T-helper 1 cell treated with Interleukin-12 subunit alpha and Interleukin-12 subunit beta and Interleukin-4 antibody, amounts not matched to agents 30 μg/mL and 1 μg/mL, for 36 hours (primary cell): ENCODE results near the gene SAP30L.
A peak's percentile ranks its signal among the peaks of the same experiment; 100 is the strongest.

ENCODE experiments used
- H3K27ac Mint-ChIP-seq: one replicate; pipeline ENCODE4 v1.8.0; 2021; ENCODE audit warnings: mild to moderate bottlenecking, mixed read lengths
- H3K27me3 Mint-ChIP-seq: one replicate; pipeline ENCODE4 v1.8.0; 2021; ENCODE audit warnings: low read depth, mixed read lengths
- H3K36me3 Mint-ChIP-seq: one replicate; pipeline ENCODE4 v1.8.0; 2021; ENCODE audit warnings: low read depth, mixed read lengths
- H3K4me1 Mint-ChIP-seq: one replicate; pipeline ENCODE4 v1.8.0; 2021; ENCODE audit warnings: low read depth, mixed read lengths
- H3K4me3 Mint-ChIP-seq: one replicate; pipeline ENCODE4 v1.8.0; 2021; ENCODE audit warnings: mild to moderate bottlenecking, moderate library complexity, mixed read lengths
- H3K9me3 Mint-ChIP-seq: one replicate; pipeline ENCODE4 v1.8.0; 2021; ENCODE audit warnings: mixed read lengths

The SAP30L gene

DNA sequence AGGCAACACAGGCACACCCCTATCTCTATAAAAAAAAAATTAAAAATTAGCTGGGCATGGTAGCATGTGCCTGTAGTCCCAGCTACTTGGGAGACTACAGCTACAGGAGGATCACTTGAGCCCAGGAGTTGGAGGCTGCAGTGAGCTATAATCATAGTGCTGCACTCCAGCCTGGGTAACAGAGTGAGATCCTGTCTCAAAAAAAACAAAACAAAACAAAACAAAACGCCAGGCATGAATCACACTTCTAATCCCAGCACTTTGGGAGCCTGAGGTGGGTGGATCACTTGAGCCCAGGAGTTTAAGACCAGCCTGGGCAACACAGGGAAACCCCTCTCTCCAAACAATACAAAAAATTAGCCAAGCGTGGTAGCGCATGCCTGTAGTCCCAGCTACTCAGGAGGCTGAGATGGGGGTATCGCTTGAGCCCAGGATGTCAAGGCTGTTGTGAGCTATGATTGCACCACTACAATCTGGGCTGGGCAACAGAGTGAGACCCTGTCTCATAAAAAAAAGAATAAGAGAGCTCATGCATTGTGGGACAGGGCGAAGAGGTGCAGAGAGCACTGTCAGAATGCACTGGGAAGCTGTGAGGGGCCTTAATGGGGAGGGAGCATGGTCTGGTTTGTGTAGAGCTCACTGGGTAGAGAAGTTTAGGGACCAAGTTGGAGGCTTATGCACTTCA is 8.4 kb upstream of the SAP30L start:
- H3K36me3 Mint-ChIP-seq, result peaks cover 60% of the 10 kb centered on the region
- H3K4me1 Mint-ChIP-seq, result peaks cover 8% of the 10 kb centered on the region
- no peak overlapping the region for H3K27ac Mint-ChIP-seq
- H3K4me3 Mint-ChIP-seq, result no peak overlapping the region
- H3K27me3 Mint-ChIP-seq, result no peaks in the 10 kb centered on the region
- no peaks in the 10 kb centered on the region for H3K9me3 Mint-ChIP-seq

DNA sequence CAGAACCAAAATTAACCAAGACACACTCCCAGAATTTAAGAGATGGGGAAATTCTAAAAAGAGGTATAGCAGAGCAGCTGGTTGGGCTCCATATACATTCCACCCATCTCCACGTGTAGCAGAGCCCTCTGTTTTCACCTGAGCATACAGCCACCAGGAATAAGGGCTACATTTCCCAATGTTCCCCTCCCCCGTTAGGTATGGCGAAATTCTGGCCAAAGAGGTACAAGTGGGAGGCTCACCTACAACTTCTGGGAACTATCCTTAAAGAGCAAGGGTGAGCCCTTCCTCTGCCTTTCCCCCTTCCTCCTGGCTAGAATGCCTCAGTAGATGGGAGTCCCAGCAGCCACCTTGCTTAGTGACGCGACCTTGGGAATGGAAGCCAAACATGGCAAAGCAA is 5.3 kb upstream of the SAP30L start:
- Mint-ChIP-seq H3K36me3 (peaks cover 57% of the 10 kb centered on the region), H3K4me1 (peaks cover 26% of the 10 kb centered on the region), H3K27me3 (no peaks in the 10 kb centered on the region), H3K4me3 (no peak overlapping the region), H3K9me3 (no peaks in the 10 kb centered on the region), H3K27ac (no peak overlapping the region)

- H3K4me3 Mint-ChIP-seq, result no peak overlapping the region
- no peak overlapping the region for H3K27ac Mint-ChIP-seq
- peaks cover 35% of the 10 kb centered on the region for H3K4me1 Mint-ChIP-seq
- H3K9me3 Mint-ChIP-seq, result no peaks in the 10 kb centered on the region
- H3K27me3 Mint-ChIP-seq, result no peaks in the 10 kb centered on the region
- H3K36me3 Mint-ChIP-seq, result peaks cover 44% of the 10 kb centered on the region
Observed at GRCh38 chr5:154442801-154443200, 3.0 kb upstream of the SAP30L start.

DNA sequence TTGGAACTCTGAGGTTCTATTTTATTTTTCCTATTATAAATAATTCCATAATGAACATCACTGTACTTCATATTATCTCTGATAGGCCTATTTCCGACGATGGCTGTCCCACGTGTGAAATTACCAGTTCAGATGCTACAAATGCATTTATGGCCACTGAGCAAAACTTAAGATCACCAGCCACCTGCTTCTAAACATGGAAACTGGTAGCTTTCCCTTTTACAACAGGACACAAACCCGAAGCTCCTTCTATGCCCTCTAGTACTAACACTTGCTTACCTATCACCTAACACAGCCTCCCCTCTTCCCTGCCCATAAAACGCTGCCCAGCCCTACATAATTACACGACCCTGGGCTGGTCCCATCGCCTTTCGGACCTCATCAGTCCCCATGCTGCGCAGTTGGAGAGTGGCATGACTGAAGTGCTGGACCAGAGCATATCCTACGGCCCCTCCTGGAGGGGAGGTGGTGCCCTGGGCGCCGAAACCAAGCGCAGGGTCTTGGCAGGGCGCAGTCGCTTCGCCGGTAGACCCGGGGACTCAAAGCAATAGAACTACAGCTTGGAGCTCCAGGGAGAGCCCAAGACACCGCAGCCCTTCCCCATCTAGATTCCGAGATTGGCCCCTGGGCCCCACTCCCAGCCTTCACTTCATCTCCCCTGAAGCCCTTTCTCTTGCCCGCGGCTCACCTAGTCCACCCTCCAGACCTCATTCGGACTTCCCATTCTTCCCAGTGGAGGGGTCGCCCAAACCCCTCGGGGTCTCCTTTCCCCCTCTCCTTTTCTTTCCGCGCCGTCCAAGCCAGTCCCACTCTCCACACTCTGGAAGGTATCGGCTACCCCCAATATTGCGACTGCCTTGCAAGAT is 1.0 kb upstream of the SAP30L start:
- H3K27ac Mint-ChIP-seq, result peak overlapping the region; percentile 94
- H3K4me1 Mint-ChIP-seq, result peaks cover 50% of the 10 kb centered on the region
- H3K9me3 Mint-ChIP-seq, result no peaks in the 10 kb centered on the region
- peaks cover 32% of the 10 kb centered on the region for H3K36me3 Mint-ChIP-seq
- no peaks in the 10 kb centered on the region for H3K27me3 Mint-ChIP-seq
- H3K4me3 Mint-ChIP-seq, result peak overlapping the region; percentile 100

- Mint-ChIP-seq H3K36me3 (peaks cover 29% of the 10 kb centered on the region), H3K9me3 (no peaks in the 10 kb centered on the region), H3K27ac (peak overlapping the region; percentile 64), H3K4me3 (peak overlapping the region; percentile 88), H3K4me1 (peaks cover 57% of the 10 kb centered on the region), H3K27me3 (no peaks in the 10 kb centered on the region)
Observed at GRCh38 chr5:154446195-154447088, 645 bp downstream of the SAP30L start.

DNA sequence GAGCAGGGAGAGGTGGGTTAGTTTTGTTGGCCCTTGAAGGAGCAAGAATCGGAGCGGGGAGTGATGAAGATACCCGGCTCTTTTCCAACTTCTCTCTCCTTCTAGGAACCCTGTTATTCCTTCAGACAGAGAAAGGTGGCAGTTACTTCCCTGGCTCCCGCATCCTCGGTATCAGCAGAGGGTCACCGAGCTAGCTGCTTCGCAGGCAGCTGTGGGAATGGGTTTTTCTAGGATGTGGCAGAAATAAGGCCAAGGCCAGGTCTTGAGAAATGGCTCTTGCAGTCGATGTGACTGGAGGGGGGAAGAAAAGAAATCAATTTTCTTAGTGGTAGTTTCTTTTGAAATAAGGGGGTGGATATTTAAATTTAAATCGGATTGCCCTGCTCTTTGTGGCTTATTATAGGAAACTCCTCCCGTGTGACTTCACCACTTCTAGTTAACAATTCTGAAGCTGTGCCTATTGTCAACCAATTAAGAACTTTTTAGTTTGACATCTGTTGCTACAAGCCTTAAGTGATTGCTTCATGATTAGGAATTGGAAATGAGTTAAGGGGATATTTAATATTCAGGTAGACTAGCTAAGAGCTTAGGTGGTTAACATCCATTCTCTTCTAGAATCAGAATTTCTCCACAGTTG is 1.4 kb downstream of the SAP30L start:
- peaks cover 26% of the 10 kb centered on the region for H3K36me3 Mint-ChIP-seq
- no peaks in the 10 kb centered on the region for H3K9me3 Mint-ChIP-seq
- H3K4me3 Mint-ChIP-seq, result peak overlapping the region; percentile 88
- H3K4me1 Mint-ChIP-seq, result peaks cover 52% of the 10 kb centered on the region
- H3K27ac Mint-ChIP-seq, result peak overlapping the region; percentile 64
- no peaks in the 10 kb centered on the region for H3K27me3 Mint-ChIP-seq

- Mint-ChIP-seq H3K36me3 (peaks cover 33% of the 10 kb centered on the region), H3K27ac (no peak overlapping the region), H3K4me3 (no peak overlapping the region), H3K27me3 (no peaks in the 10 kb centered on the region), H3K9me3 (no peaks in the 10 kb centered on the region), H3K4me1 (peaks cover 39% of the 10 kb centered on the region)
Observed at GRCh38 chr5:154449786-154450185, 4.0 kb downstream of the SAP30L start.

GRCh38 chr5:154451957-154452356 is 6.2 kb downstream of the SAP30L start:
- Mint-ChIP-seq H3K4me1 (peaks cover 30% of the 10 kb centered on the region), H3K27me3 (no peaks in the 10 kb centered on the region), H3K36me3 (peaks cover 35% of the 10 kb centered on the region), H3K4me3 (no peak overlapping the region), H3K27ac (no peak overlapping the region), H3K9me3 (no peaks in the 10 kb centered on the region)

- Mint-ChIP-seq H3K36me3 (peaks cover 46% of the 10 kb centered on the region), H3K27me3 (no peaks in the 10 kb centered on the region), H3K27ac (no peak overlapping the region), H3K9me3 (no peaks in the 10 kb centered on the region), H3K4me3 (no peak overlapping the region), H3K4me1 (peaks cover 2% of the 10 kb centered on the region)
Observed at GRCh38 chr5:154455585-154455984, 9.8 kb downstream of the SAP30L start.

DNA sequence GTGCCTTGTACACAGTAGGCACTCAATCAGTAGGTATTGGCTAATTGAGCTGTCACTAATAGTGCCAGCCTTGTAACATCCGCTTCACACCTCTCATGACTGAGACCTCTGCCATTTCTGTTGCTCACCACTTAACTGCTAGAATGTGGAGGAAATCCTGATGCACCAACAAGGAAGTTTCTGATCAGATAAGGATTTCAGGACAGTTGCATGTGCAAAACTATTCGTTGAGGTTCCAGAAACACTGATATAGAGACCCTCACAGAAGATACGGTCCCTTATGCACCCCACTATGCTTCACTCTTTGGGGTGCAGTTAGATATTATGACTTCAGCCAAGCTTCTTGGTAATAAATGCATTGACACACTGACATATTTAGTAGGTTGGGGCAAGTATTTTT is 10.7 kb downstream of the SAP30L start:
- Mint-ChIP-seq H3K4me3 (no peak overlapping the region), H3K9me3 (no peaks in the 10 kb centered on the region), H3K27me3 (no peaks in the 10 kb centered on the region), H3K27ac (no peak overlapping the region), H3K36me3 (peaks cover 43% of the 10 kb centered on the region), H3K4me1 (peaks cover 1% of the 10 kb centered on the region)

DNA sequence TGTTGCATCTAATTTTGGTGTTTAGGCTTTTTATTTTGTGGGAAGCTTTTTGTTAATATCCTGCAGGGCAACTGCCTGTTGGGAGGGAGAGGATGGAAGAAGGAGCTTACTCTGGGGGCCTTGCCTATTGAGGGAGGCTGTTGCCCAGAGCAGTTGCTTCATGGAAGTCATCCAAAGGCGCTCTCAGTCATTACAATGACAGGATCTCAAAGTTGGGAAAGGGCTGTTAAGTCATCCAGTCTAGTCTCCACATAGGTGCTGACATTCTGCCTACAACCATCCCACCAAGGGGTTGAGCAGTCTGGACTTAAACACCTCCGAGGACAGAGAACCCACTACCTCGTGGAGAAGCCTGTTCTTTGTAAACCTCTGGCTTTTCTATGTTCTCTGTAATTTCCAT is 13.2 kb downstream of the SAP30L start:
- Mint-ChIP-seq H3K4me3 (no peak overlapping the region), H3K4me1 (no peaks in the 10 kb centered on the region), H3K36me3 (peaks cover 26% of the 10 kb centered on the region), H3K27me3 (no peaks in the 10 kb centered on the region), H3K27ac (no peak overlapping the region), H3K9me3 (no peaks in the 10 kb centered on the region)

GRCh38 chr5:154460172-154460571 is 14.4 kb downstream of the SAP30L start:
- Mint-ChIP-seq H3K27me3 (no peaks in the 10 kb centered on the region), H3K9me3 (no peaks in the 10 kb centered on the region), H3K27ac (no peak overlapping the region), H3K4me1 (no peaks in the 10 kb centered on the region), H3K36me3 (peaks cover 22% of the 10 kb centered on the region), H3K4me3 (no peak overlapping the region)

- Mint-ChIP-seq H3K4me1 (no peaks in the 10 kb centered on the region), H3K27ac (no peak overlapping the region), H3K27me3 (peaks cover 6% of the 10 kb centered on the region), H3K9me3 (no peaks in the 10 kb centered on the region), H3K4me3 (no peak overlapping the region), H3K36me3 (peaks cover 16% of the 10 kb centered on the region)
Observed at GRCh38 chr5:154461531-154461930, 15.7 kb downstream of the SAP30L start.

DNA sequence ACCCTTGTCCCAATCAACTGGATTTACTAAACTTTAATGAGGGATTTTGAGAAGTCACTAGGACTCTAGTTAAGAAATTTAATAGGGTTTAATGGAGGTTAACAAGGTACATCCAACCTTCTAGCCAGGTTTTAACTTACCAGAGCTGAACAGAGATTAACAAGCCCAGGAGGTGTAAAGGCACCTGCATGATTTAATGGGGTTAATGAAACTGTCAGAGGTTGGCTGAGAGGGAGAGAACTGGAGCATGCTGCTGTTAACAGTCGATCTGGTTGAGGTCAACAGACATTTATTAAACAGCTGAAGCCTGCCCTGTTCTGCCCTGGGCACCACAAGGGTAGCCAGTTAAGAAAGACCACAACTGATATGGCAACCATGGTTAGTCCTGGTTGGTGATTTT is 18.6 kb downstream of the SAP30L start:
- no peak overlapping the region for H3K27ac Mint-ChIP-seq
- no peaks in the 10 kb centered on the region for H3K36me3 Mint-ChIP-seq
- H3K4me1 Mint-ChIP-seq, result no peaks in the 10 kb centered on the region
- H3K27me3 Mint-ChIP-seq, result peaks cover 20% of the 10 kb centered on the region
- no peaks in the 10 kb centered on the region for H3K9me3 Mint-ChIP-seq
- no peak overlapping the region for H3K4me3 Mint-ChIP-seq
